ENCODE results near the gene AMACR. TPM values are rescaled to one million over a fixed set of nuclear protein-coding genes. Genes with fewer than 3 reads are reported as not detected.

The AMACR gene
- total RNA-seq, 2 experiments from 2014 or later, result 4.5 to 5.0 TPM

DNA sequence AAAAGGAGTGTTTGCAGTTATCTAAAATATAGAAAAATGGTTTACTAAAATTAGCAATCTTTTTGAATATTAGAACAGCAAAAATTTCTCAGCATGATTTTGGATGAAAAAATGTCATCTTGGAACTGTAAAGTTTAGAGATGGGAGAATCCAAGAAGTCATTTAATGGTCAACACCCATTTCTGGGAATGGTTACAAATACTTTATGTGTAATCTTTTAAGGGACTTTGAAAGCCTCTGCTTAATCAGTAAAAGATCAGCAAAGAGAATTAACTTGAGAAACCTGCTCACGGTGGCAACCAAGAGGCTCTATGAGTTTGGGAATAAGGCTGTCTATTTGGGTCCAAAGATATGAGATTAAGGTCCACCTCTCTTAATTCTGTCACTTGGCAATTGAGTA lies 22.2 kb upstream of the AMACR start:
- ChIA-PET POLR2A (no interaction called here), CTCF (ENCODE audit: unreplicated experiment) (no interaction called here)
- no peak overlapping the region for H3K4me3 ChIP-seq (ENCODE audit: low read depth, low read length, poor library complexity, severe bottlenecking)

DNA sequence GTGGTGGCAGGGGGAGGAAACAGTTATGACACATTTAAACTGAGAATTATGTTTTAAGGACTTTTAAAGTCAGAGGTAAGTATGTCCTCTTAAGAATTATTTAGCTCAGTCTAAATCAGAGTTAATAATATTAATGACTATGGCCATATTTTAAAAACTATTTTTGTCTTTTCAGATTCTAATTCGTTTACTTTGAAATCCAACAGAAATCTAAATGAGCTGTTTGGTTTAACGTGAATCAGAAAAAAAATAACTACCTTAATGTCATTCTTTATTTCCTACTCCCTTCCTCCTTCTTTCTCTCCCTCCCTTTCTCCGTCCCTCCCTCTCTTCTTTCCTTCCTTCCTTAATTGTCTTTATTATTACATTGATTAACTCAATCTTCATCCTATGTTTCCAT lies 20.5 kb upstream of the AMACR start:
- BruUV-seq (replicated peaks), result no TSS peak
- H3K4me2 ChIP-seq (ENCODE audit: low read length), result no peak overlapping the region
- no peak overlapping the region for H3K27ac ChIP-seq (ENCODE audit: low read depth, low read length, poor library complexity, severe bottlenecking)
- H4K20me1 ChIP-seq (ENCODE audit: insufficient read depth, low read length), result no peaks in the 10 kb centered on the region
- no peaks in the 10 kb centered on the region for H3K79me2 ChIP-seq (ENCODE audit: insufficient read depth, low read depth, low read length)
- H3K36me3 ChIP-seq (ENCODE audit: insufficient read depth, low read length), result no peaks in the 10 kb centered on the region
- CTCF ChIA-PET (ENCODE audit: unreplicated experiment), result no interaction called here
- no peak overlapping the region for H3K4me3 ChIP-seq (ENCODE audit: low read depth, low read length, poor library complexity, severe bottlenecking)
- intact Hi-C loops (cut with micrococcal nuclease; ENCODE audit: unreplicated experiment), result no loop called here
- POLR2A ChIA-PET, result no interaction called here
- no peak for DNase-seq (ENCODE audit: low spot score)
- no peak overlapping the region for H2AFZ ChIP-seq (ENCODE audit: low read length)
- H3K4me1 ChIP-seq (ENCODE audit: insufficient read depth, low read length, poor library complexity, severe bottlenecking), result no peaks in the 10 kb centered on the region
- no peak for TF ChIP-seq EZH2phosphoT487 (IDR thresholded peaks at IDR 0.05; ENCODE audit: borderline replicate concordance, low read depth, low read length)
- TF ChIP-seq, protein P1, sequence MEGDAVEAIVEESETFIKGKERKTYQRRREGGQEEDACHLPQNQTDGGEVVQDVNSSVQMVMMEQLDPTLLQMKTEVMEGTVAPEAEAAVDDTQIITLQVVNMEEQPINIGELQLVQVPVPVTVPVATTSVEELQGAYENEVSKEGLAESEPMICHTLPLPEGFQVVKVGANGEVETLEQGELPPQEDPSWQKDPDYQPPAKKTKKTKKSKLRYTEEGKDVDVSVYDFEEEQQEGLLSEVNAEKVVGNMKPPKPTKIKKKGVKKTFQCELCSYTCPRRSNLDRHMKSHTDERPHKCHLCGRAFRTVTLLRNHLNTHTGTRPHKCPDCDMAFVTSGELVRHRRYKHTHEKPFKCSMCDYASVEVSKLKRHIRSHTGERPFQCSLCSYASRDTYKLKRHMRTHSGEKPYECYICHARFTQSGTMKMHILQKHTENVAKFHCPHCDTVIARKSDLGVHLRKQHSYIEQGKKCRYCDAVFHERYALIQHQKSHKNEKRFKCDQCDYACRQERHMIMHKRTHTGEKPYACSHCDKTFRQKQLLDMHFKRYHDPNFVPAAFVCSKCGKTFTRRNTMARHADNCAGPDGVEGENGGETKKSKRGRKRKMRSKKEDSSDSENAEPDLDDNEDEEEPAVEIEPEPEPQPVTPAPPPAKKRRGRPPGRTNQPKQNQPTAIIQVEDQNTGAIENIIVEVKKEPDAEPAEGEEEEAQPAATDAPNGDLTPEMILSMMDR (conservative IDR thresholded peaks at IDR 0.05; ENCODE audit: low read length), result no peak
- H3K9me3 ChIP-seq (ENCODE audit: low read length), result no peaks in the 10 kb centered on the region
- no peaks in the 10 kb centered on the region for H3K9me2 ChIP-seq (ENCODE audit: insufficient read depth, low read length)

More for the DNA sequence above, 22.2 kb upstream of the AMACR start:
- no peak for DNase-seq (ENCODE audit: low spot score)
- no peak overlapping the region for H3K4me2 ChIP-seq (ENCODE audit: low read length)
- no peak overlapping the region for H3K27ac ChIP-seq (ENCODE audit: low read depth, low read length, poor library complexity, severe bottlenecking)
- intact Hi-C loops (cut with micrococcal nuclease; ENCODE audit: unreplicated experiment), result no loop called here
- BruUV-seq (replicated peaks), result no TSS peak
- H3K36me3 ChIP-seq (ENCODE audit: insufficient read depth, low read length), result no peaks in the 10 kb centered on the region
- H3K79me2 ChIP-seq (ENCODE audit: insufficient read depth, low read depth, low read length), result no peaks in the 10 kb centered on the region
- no peaks in the 10 kb centered on the region for H3K9me3 ChIP-seq (ENCODE audit: low read length)
- no peak for TF ChIP-seq EZH2phosphoT487 (IDR thresholded peaks at IDR 0.05; ENCODE audit: borderline replicate concordance, low read depth, low read length)
- TF ChIP-seq, protein P1 (conservative IDR thresholded peaks at IDR 0.05; ENCODE audit: low read length), result no peak
- no peak overlapping the region for H2AFZ ChIP-seq (ENCODE audit: low read length)
- H3K9me2 ChIP-seq (ENCODE audit: insufficient read depth, low read length), result no peaks in the 10 kb centered on the region
- H3K4me1 ChIP-seq (ENCODE audit: insufficient read depth, low read length, poor library complexity, severe bottlenecking), result no peaks in the 10 kb centered on the region
- H4K20me1 ChIP-seq (ENCODE audit: insufficient read depth, low read length), result no peaks in the 10 kb centered on the region

DNA sequence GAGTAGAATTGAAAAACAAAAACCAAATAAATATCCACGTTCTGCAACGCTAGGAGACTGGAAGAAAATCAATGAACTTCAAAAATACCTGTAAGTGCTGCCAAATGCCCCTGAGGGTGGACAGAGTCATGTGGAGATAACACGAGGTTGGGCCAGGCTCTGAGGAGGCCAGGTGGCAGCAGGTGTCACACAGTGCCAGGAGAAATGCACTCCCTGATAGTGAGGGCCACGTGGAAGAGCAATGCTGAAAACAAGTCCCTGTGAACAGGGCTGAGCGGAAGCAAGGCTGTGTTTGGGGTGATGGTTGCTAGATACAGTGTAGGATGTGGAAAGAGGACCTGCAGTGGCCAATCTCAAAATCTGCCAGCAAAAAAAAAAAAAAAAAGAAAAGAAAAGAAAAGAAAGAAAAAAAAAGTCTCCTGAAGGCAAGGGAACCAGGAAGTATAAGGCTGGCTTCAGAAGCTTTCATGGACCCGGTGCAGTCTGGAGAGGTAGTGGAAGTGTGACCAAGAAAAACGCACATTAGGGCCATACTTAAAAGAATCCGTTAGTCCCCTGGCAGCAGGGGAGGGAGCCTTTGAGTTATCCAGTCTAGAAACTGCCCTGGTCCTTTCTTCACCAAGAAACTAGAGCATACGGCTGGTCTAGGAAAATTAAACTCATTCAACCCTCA lies 18.4 kb upstream of the AMACR start:
- CTCF ChIA-PET (ENCODE audit: unreplicated experiment), result no interaction called here
- Histone ChIP-seq H3K9me3 (ENCODE audit: low read length) (no peaks in the 10 kb centered on the region), H3K79me2 (ENCODE audit: insufficient read depth, low read depth, low read length) (no peaks in the 10 kb centered on the region), H3K4me2 (ENCODE audit: low read length) (no peak overlapping the region), H3K27ac (ENCODE audit: low read depth, low read length, poor library complexity, severe bottlenecking) (no peak overlapping the region), H3K4me3 (ENCODE audit: low read depth, low read length, poor library complexity, severe bottlenecking) (no peak overlapping the region), H3K4me1 (ENCODE audit: insufficient read depth, low read length, poor library complexity, severe bottlenecking) (no peaks in the 10 kb centered on the region), H2AFZ (ENCODE audit: low read length) (no peak overlapping the region), H4K20me1 (ENCODE audit: insufficient read depth, low read length) (no peaks in the 10 kb centered on the region), H3K9me2 (ENCODE audit: insufficient read depth, low read length) (no peaks in the 10 kb centered on the region), H3K36me3 (ENCODE audit: insufficient read depth, low read length) (no peaks in the 10 kb centered on the region)
- POLR2A ChIA-PET, result no interaction called here
- DNase-seq (ENCODE audit: low spot score), result no peak
- intact Hi-C loops (cut with micrococcal nuclease; ENCODE audit: unreplicated experiment), result no loop called here
- BruUV-seq (replicated peaks), result no TSS peak
- no peak for TF ChIP-seq EZH2phosphoT487 (IDR thresholded peaks at IDR 0.05; ENCODE audit: borderline replicate concordance, low read depth, low read length)

Measured in OCI-LY7 (cell line).